Measurements from ENCODE around the gene SPG7. TPM values are rescaled to one million over a fixed set of nuclear protein-coding genes. Genes with fewer than 3 reads are reported as not detected.

Gene SPG7
- total RNA-seq, 2 donors from 2014 or later, result 64.1 to 65.2 TPM

- intact Hi-C loops (cut with DNase I), result loop anchor here in 1 of 2 donors (2.0 kb wide), 1 partner anchor 25 kb away; no protein-coding TSS in a partner anchor
These were observed 93.7 kb downstream of the SPG7 start for GRCh38 chr16:89601906-89602272.

DNA sequence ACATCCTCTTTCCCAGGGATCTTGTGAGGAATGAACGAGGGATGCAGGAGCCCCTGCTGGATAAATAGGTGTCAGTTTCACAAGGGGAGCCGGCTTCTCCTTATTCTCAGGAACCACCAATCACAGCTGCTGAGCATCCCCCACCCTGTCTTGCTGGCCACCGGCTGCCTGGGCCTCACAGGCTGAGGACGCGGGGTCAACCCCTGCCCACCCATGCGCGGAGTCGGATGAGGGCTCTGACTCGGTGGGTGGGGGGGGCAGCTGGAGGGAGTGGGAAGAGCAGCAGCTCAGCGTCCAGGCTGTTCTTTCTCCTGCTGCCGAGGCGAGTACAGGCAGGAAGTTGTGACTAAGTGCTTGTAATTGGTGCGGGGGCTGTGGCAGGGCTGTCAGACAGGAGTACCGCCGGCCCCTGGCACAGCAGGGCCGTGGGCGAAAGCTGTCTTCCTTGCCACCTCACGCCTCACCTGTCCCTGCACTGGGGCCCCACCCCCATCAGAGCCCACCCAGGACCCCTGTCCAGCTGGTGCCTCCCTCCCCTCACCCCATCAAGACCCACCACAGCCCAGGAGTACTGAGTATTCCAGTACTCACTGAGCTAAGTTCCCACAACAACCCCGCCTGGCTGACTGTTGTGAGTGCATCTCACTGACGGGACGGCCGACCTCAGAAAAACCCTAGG is 94.2 kb downstream of the SPG7 start:
- DNase-seq (ENCODE audit: low spot score), result no peak
- intact Hi-C loops (cut with DNase I), result no loop called here

More at GRCh38 chr16:89601906-89602272, 93.7 kb downstream of the SPG7 start:
- no peak for DNase-seq (ENCODE audit: low spot score)

GRCh38 chr16:89602952-89603590 is 94.9 kb downstream of the SPG7 start:
- intact Hi-C loops (cut with DNase I), result no loop called here

DNA sequence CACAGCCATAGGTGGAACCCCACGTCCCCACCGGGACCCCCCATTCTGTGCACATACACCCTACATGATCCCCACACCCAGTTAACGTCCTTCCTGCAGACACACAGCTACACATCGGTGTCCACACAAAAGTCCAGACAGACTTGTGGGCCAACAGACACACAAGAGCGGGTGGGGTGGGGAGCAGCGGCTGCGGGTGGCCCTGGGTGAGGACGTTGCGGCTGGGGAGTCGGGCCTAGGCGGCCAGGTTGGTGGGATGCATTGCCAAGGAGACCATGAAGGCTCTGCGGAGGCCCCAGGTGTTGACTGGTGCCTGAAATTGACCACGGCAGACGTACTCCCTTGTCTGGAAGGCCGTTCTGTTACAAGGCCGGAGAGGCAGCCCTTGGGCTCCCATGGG is 96.6 kb downstream of the SPG7 start:
- DNase-seq (ENCODE audit: low spot score), result no peak

More at GRCh38 chr16:89602952-89603590, 94.9 kb downstream of the SPG7 start:
- no peak for DNase-seq (ENCODE audit: low spot score)

DNA sequence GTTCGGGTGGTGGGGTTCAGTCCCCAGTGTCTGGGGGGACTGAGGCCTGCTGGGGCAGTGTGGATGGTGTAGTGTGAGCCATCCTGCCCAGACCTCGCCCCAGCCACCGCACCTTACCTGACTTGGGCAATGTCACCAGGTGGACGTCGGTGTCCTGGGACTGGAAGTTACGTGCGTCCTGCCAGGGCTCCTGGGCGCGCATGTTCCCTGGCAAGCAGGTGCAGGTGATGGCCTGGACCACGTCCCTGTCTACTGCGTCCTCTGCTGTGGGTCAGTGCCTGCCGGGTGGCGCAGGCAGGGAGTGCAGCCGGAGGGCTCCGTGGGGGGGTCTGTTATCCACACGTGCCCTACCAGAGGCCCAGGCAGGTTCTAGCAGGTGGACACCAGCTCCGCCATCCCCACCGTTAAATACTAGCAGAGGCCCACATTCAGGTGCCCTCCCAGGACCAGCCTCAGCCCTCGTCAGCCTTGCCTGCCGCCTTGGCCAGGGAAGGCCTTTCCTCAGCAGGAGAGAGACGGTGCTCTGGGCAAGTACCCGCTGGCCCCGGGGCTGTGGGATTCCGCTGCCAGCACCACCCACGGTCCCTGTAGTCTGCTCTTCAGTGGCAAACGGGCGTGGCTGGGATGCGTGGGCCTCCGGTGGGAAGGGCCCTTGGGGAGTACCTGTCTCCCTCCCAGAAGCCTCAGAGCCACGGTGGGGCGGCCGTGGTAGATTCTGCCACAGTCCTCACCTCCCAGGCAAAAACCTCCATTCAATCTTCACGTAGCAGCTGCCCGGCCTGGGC is 97.2 kb downstream of the SPG7 start:
- no peak for DNase-seq (ENCODE audit: low spot score)
- intact Hi-C loops (cut with DNase I), result no loop called here

More for the DNA sequence above, 96.6 kb downstream of the SPG7 start:
- intact Hi-C loops (cut with DNase I), result no loop called here

- intact Hi-C loops (cut with DNase I), result no loop called here
- DNase-seq (ENCODE audit: low spot score), result no peak
These were observed 97.8 kb downstream of the SPG7 start for GRCh38 chr16:89606006-89606405.

Other genes starting within 250 kb of the SPG7 start
- 100 to 1,000 TPM in 1 of 2 donors, 10 to 100 TPM in 1; 95.0 to 110 TPM for gene ANKRD11, start 17.8 kb upstream of the SPG7 start, total RNA-seq
- 1,000 to 10,000 TPM; 1,338 to 1,459 TPM for gene RPL13, start 52.3 kb downstream of the SPG7 start, total RNA-seq
- gene CPNE7, start 67.4 kb downstream of the SPG7 start, total RNA-seq, result under 1 TPM in 1 of 2 donors, not detected in 1; 0.71 TPM
- gene DPEP1, start 105.2 kb downstream of the SPG7 start, total RNA-seq, result under 1 TPM in 1 of 2 donors, not detected in 1; 0.79 TPM
- 10 to 100 TPM; 47.1 to 59.8 TPM for gene CHMP1A, start 149.3 kb downstream of the SPG7 start, total RNA-seq
- gene SPATA33, start 149.4 kb downstream of the SPG7 start, total RNA-seq, result 1 to 10 TPM; 5.0 to 5.8 TPM
- gene CDK10, start 178.3 kb downstream of the SPG7 start, total RNA-seq, result 10 to 100 TPM; 33.7 to 37.5 TPM
- 10 to 100 TPM in 1 of 2 donors, 1 to 10 TPM in 1; 7.9 to 13.0 TPM for gene SPATA2L, start 193.3 kb downstream of the SPG7 start, total RNA-seq
- gene VPS9D1, start 212.5 kb downstream of the SPG7 start, total RNA-seq, result 10 to 100 TPM in 1 of 2 donors, 1 to 10 TPM in 1; 8.4 to 11.8 TPM
- gene ZNF276, start 213.1 kb downstream of the SPG7 start, total RNA-seq, result 10 to 100 TPM; 16.4 to 17.4 TPM